HCT116 (cell line): Measurements from ENCODE around the gene PAX2. TPM values are rescaled to one million over a fixed set of nuclear protein-coding genes. Genes with fewer than 3 reads are reported as not detected.

Experiments
- ATAC-seq: fragments of 200-7000 bp; cut with Tn5 transposase; 2 replicates; pipeline ENCODE4 v1.9.1; 2020; ENCODE audit warnings: mild to moderate bottlenecking, moderate library complexity
- BruUV-seq: library from RNA; stranded (reverse); fragments of 400-500 nt; replicated peaks from 2 replicates; lab custom pipeline; 2021; lab: Mats Ljungman, UMichigan
- CTCF ChIA-PET: fragments of 300-600 bp; sonication (Branson Sonifier 250); formaldehyde crosslinking; loops from one replicate; lab custom pipeline; 2021; ENCODE audit warnings: antibody characterized with exemption; lab: Charles Lee
- POLR2A ChIA-PET: fragments of 300-600, 350-600 bp; sonication (Branson Sonifier 250); formaldehyde crosslinking; loops from one replicate; lab custom pipeline; 2021; ENCODE audit warnings: antibody characterized with exemption; lab: Charles Lee
- RAD21 ChIA-PET, 2 experiments: fragments of 300-600 bp; sonication (Branson Sonifier 250); formaldehyde crosslinking; loops; one replicate each; lab custom pipeline; 2023; ENCODE audit warnings: low total read pairs in 2 of 2; ENCODE audit not compliant: uncharacterized antibody in 2 of 2, unreplicated experiment in 2 of 2, low non-redundant PET in 1 of 2; lab: Charles Lee
- DNase-seq: peaks from one replicate; pipeline ENCODE4 v3.0.0-alpha.2; 2010; ENCODE audit warnings: low read depth, low spot score
- H2AFZ ChIP-seq: fragments of 200-600 bp; shearing (Covaris generic), sonication (generic); 2 replicates; pipeline ENCODE4 v1.6.1; 2017; ENCODE audit warnings: low read depth, mixed run types, mixed read lengths, antibody characterized with exemption, low read length; ENCODE audit not compliant: poor library complexity, severe bottlenecking
- H3K27ac ChIP-seq: 2 replicates; pipeline ENCODE4 v1.5.1; 2012; ENCODE audit warnings: low read depth, low read length
- H3K27me3 ChIP-seq: fragments of 200-600 bp; sonication (generic); 2 replicates; pipeline ENCODE4 v1.6.1; 2016; ENCODE audit warnings: mixed run types, low read length, mixed read lengths; ENCODE audit not compliant: insufficient read depth
- H3K36me3 ChIP-seq, 2 experiments: fragments of 200-500 bp in 1 of 2; fragments of 200-600 bp in 1 of 2; sonication (Bioruptor generic) in 1 of 2; sonication (generic) in 1 of 2; 2 replicates each; pipeline versions ENCODE4 v1.5.1 to v1.6.1; 2014 to 2016; ENCODE audit warnings: low read length in 2 of 2, inconsistent platforms in 1 of 2, mixed read lengths in 1 of 2, mixed run types in 1 of 2; ENCODE audit not compliant: insufficient read depth in 2 of 2, control insufficient read depth in 1 of 2
- H3K4me1 ChIP-seq, 2 experiments: fragments of 200-600 bp in 1 of 2; sonication (generic) in 1 of 2; 2 replicates each; pipeline versions ENCODE4 v1.5.1 to v1.6.1; 2012 to 2017; ENCODE audit warnings: low read length in 2 of 2, inconsistent platforms in 1 of 2, mild to moderate bottlenecking in 1 of 2, mixed read lengths in 1 of 2, mixed run types in 1 of 2, moderate library complexity in 1 of 2; ENCODE audit not compliant: insufficient read depth in 2 of 2, control insufficient read depth in 1 of 2
- H3K4me2 ChIP-seq: fragments of 200-600 bp; sonication (generic); 2 replicates; pipeline ENCODE4 v1.6.1; 2017; ENCODE audit warnings: mixed run types, low read length, mixed read lengths
- H3K4me3 ChIP-seq, 2 experiments: fragments of 200-600 bp in 1 of 2; sonication (generic) in 1 of 2; replicated peaks in 1 of 2; 2 replicates each; pipeline ENCODE4 v1.5.1; 2011 to 2016; ENCODE audit warnings: low read length in 2 of 2, control low read depth in 1 of 2, low read depth in 1 of 2, mild to moderate bottlenecking in 1 of 2, mixed read lengths in 1 of 2, mixed run types in 1 of 2
- H3K79me2 ChIP-seq: fragments of 200-600 bp; sonication (generic); 2 replicates; pipeline ENCODE4 v1.6.1; 2017; ENCODE audit warnings: mild to moderate bottlenecking, mixed run types, low read length, moderate library complexity, mixed read lengths; ENCODE audit not compliant: insufficient read depth
- H3K9ac ChIP-seq: fragments of 200-600 bp; sonication (generic); 2 replicates; pipeline ENCODE4 v1.6.1; 2016; ENCODE audit warnings: low read length, mixed read lengths
- H3K9me2 ChIP-seq: fragments of 200-600 bp; sonication (generic), shearing (Covaris generic); 2 replicates; pipeline ENCODE4 v1.6.1; 2017; ENCODE audit warnings: mixed run types, mild to moderate bottlenecking, moderate library complexity; ENCODE audit not compliant: insufficient read depth
- H3K9me3 ChIP-seq, 2 experiments: fragments of 200-500 bp in 1 of 2; fragments of 200-600 bp in 1 of 2; sonication (Bioruptor generic) in 1 of 2; sonication (generic) in 1 of 2; 2 replicates each; pipeline ENCODE4 v1.6.1; 2014 to 2017; ENCODE audit warnings: low read length in 2 of 2, mixed read lengths in 2 of 2, inconsistent platforms in 1 of 2, low read depth in 1 of 2, mild to moderate bottlenecking in 1 of 2, mixed run types in 1 of 2, moderate library complexity in 1 of 2; ENCODE audit not compliant: control insufficient read depth in 1 of 2, insufficient read depth in 1 of 2
- H4K20me1 ChIP-seq: fragments of 200-600 bp; sonication (generic), shearing (Covaris generic); 2 replicates; pipeline ENCODE4 v1.6.1; 2017; ENCODE audit warnings: mixed run types, mild to moderate bottlenecking, moderate library complexity; ENCODE audit not compliant: insufficient read depth
- EGR1 ChIP-seq: IDR thresholded peaks from 2 replicates; pipeline ENCODE4 v1.6.1; 2012; ENCODE audit warnings: low read depth
- ELF1 ChIP-seq: IDR thresholded peaks from 2 replicates; pipeline ENCODE4 v1.6.1; 2012; ENCODE audit warnings: low read depth, borderline replicate concordance
- FOSL1 ChIP-seq: IDR thresholded peaks from 2 replicates; pipeline ENCODE4 v1.6.1; 2012; ENCODE audit warnings: low read depth
- MAX ChIP-seq: IDR thresholded peaks from 2 replicates; pipeline ENCODE4 v1.6.1; 2012
- POLR2A ChIP-seq: IDR thresholded peaks from 2 replicates; pipeline ENCODE4 v1.7.0; 2011; ENCODE audit warnings: borderline replicate concordance; ENCODE audit not compliant: insufficient read depth, insufficient read length; ENCODE audit errors: extremely low read depth
- RAD21 ChIP-seq: IDR thresholded peaks from 2 replicates; pipeline ENCODE4 v1.6.1; 2012; ENCODE audit warnings: low read depth, mild to moderate bottlenecking
- SIN3A ChIP-seq: IDR thresholded peaks from 2 replicates; pipeline ENCODE4 v1.6.1; 2012; ENCODE audit warnings: low read depth
- SP1 ChIP-seq: IDR thresholded peaks from 2 replicates; pipeline ENCODE4 v1.6.1; 2012; ENCODE audit warnings: low read depth
- ZFX ChIP-seq: fragments of 450-650 bp; IDR thresholded peaks from 2 replicates; pipeline ENCODE4 v1.6.1; 2017
- ZNF274 ChIP-seq: fragments of 200-500 bp; sonication (Bioruptor generic); IDR thresholded peaks from 2 replicates; pipeline ENCODE4 v1.6.1; 2014; ENCODE audit warnings: mild to moderate bottlenecking, low read depth, low read length, inconsistent platforms
- intact Hi-C: fragments of 100-400 bp; cut with micrococcal nuclease; formaldehyde crosslinking; loops from 2 replicates; pipeline ENCODE4 v1.10.0; 2022
- total RNA-seq: library from RNA; stranded (reverse); gene quantifications from one replicate; pipeline ENCODE4 v1.2.1, GENCODE V29; 2021; ENCODE audit not compliant: unreplicated experiment
- TF ChIP-seq, protein P1 (sequence below), 3 experiments: fragments of 200-600 bp in 1 of 3; sonication (generic) in 1 of 3; IDR thresholded peaks in 2 of 3; conservative IDR thresholded peaks in 1 of 3; 2 replicates each; pipeline ENCODE4 v1.5.1; 2012 to 2017; ENCODE audit warnings: low read depth in 2 of 3, low read length in 2 of 3, antibody characterized with exemption in 1 of 3, borderline replicate concordance in 1 of 3, control low read depth in 1 of 3, mild to moderate bottlenecking in 1 of 3, mixed read lengths in 1 of 3, mixed run types in 1 of 3, moderate library complexity in 1 of 3; ENCODE audit not compliant: insufficient read depth in 1 of 3
- TF ChIP-seq, protein P2 (sequence below): IDR thresholded peaks from 2 replicates; pipeline ENCODE4 v1.6.1; 2012

The PAX2 gene
- total RNA-seq, 1 experiment from 2014 or later, result 5.0 TPM

DNA sequence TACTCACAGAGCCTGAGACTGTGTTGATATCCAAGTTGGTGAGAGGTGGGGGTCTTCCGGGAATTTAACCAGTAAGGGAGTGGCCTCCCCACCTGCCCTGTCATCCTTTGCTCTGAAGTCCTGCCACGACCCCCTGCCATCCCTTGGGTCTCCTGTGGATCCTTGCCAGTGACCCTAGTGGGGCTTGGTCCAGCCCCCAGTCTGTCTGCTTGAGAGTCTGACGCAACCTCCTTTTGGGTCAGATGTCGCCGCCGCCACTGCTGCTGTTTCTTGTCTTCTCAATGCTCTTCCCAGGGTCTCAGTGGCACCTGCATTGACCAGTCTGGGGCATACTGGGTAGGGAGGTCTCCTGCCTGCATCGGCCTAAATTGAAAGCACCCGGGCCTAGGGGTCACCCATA is 28.8 kb downstream of the PAX2 start:
- H3K4me3 ChIP-seq, result no peak overlapping the region
- peaks cover 3 to 9% of the 10 kb centered on the region in 2 experiments; a peak in 3 of 4 replicates for H3K4me1 ChIP-seq
- no peaks in the 10 kb centered on the region for H3K9me2 ChIP-seq
- TF ChIP-seq SIN3A, result no peak
- no peak for TF ChIP-seq EGR1
- H3K27me3 ChIP-seq, result peaks cover 8% of the 10 kb centered on the region; the same call in 1 of the 2 replicates
- ATAC-seq (no peak), DNase-seq (no peak)
- no peaks in the 10 kb centered on the region for H3K9me3 ChIP-seq
- ChIA-PET RAD21 (no interaction called here), CTCF (no interaction called here), POLR2A (no interaction called here)
- no peak overlapping the region for H3K4me2 ChIP-seq
- no peak overlapping the region for H3K27ac ChIP-seq
- H3K36me3 ChIP-seq, result no peaks in the 10 kb centered on the region
- no peaks in the 10 kb centered on the region for H3K79me2 ChIP-seq
- H3K9ac ChIP-seq, result no peak overlapping the region
- intact Hi-C loops, result no loop called here
- H4K20me1 ChIP-seq, result no peaks in the 10 kb centered on the region
- H2AFZ ChIP-seq, result no peak overlapping the region
- no TSS peak for BruUV-seq

DNA sequence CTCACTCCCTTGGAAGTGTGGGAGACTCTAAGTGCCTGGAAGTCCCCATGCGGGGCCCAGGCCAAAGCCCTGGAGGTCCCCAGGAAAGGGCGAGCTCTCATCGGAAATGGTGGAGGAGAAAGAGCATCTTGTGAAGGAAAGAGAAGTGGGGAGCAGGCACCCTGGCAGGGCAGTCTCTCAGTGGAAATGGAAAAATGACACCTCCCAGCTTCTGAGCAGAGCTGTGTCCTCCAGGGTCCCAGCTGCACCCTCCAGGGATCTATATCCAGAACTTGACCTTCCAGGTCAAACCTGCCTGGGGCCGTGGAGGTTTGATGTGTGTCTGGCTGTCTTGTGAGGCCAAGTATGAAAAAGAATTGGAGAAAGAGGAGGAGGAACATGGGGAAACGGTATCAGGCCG is 29.5 kb downstream of the PAX2 start:
- peaks cover 11% of the 10 kb centered on the region; the same call in 1 of the 2 replicates for H3K27me3 ChIP-seq
- H4K20me1 ChIP-seq, result no peaks in the 10 kb centered on the region
- CTCF ChIA-PET, result no interaction called here

More for the DNA sequence above, 29.5 kb downstream of the PAX2 start:
- no peaks in the 10 kb centered on the region for H3K9me2 ChIP-seq
- no peak overlapping the region for H3K4me3 ChIP-seq
- RAD21 ChIA-PET, result no interaction called here
- H3K9me3 ChIP-seq, result no peaks in the 10 kb centered on the region
- intact Hi-C loops, result no loop called here
- BruUV-seq, result no TSS peak
- no peaks in the 10 kb centered on the region for H3K79me2 ChIP-seq
- H2AFZ ChIP-seq, result no peak overlapping the region
- no peaks in the 10 kb centered on the region for H3K36me3 ChIP-seq
- POLR2A ChIA-PET, result no interaction called here
- H3K4me2 ChIP-seq, result no peak overlapping the region; the same call in 1 of the 2 replicates
- peaks cover 3 to 9% of the 10 kb centered on the region in 2 experiments; a peak in 3 of 4 replicates for H3K4me1 ChIP-seq
- H3K9ac ChIP-seq, result no peak overlapping the region
- no peak overlapping the region for H3K27ac ChIP-seq
- TF ChIP-seq ZFX, result no peak
- TF ChIP-seq SP1, result no peak
- TF ChIP-seq MAX, result no peak
- TF ChIP-seq ELF1, result no peak
- TF ChIP-seq, protein P1, sequence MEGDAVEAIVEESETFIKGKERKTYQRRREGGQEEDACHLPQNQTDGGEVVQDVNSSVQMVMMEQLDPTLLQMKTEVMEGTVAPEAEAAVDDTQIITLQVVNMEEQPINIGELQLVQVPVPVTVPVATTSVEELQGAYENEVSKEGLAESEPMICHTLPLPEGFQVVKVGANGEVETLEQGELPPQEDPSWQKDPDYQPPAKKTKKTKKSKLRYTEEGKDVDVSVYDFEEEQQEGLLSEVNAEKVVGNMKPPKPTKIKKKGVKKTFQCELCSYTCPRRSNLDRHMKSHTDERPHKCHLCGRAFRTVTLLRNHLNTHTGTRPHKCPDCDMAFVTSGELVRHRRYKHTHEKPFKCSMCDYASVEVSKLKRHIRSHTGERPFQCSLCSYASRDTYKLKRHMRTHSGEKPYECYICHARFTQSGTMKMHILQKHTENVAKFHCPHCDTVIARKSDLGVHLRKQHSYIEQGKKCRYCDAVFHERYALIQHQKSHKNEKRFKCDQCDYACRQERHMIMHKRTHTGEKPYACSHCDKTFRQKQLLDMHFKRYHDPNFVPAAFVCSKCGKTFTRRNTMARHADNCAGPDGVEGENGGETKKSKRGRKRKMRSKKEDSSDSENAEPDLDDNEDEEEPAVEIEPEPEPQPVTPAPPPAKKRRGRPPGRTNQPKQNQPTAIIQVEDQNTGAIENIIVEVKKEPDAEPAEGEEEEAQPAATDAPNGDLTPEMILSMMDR (IDR thresholded peaks at IDR 0.05 in 2 of 3, conservative IDR thresholded peaks at IDR 0.05 in 1 of 3; ENCODE audit: borderline replicate concordance in 1 of 3, insufficient read depth in 1 of 3, low read depth in 2 of 3, low read length in 2 of 3), result no peak
- no peak for TF ChIP-seq ZNF274
- TF ChIP-seq, protein P2, sequence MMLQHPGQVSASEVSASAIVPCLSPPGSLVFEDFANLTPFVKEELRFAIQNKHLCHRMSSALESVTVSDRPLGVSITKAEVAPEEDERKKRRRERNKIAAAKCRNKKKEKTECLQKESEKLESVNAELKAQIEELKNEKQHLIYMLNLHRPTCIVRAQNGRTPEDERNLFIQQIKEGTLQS, result no peak
- TF ChIP-seq RAD21, result no peak
- TF ChIP-seq POLR2A, result no peak
- TF ChIP-seq EGR1, result no peak
- no peak for TF ChIP-seq FOSL1
- ATAC-seq (no peak), DNase-seq (no peak)
